Measurements from ENCODE around the gene CCDC106.

CCDC106 gene

GRCh38 chr19:55637534-55637933 is 10.5 kb upstream of the CCDC106 start:
- no peak for DNase-seq (ENCODE audit: low read depth)

DNA sequence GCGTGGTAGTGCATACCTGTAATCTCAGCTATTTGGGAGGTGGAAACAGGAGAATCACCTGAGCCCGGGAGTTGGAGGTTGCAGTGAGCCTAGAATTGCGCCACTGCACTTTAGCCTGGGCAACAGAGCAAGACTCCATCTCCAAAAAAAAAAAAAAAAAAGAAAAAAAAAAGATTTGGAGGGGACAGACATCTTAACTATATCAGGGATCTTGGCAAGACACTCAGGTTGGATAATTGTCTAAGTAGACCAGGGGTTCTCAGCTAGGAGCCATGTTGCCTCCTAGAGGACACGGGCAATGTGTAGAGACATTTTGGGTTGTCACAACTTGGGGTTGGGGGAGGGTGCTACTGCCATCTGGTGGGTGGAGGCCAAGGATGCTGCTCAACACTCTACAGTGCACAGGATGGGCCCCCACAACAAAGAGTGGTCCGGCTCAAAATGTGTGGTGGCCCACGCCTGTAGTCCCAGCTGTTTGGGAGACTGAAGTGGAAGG is 9.1 kb upstream of the CCDC106 start:
- peak; percentile 61 for DNase-seq (ENCODE audit: low read depth)

- peak; percentile 60 for DNase-seq (ENCODE audit: low read depth)
These were observed 7.9 kb upstream of the CCDC106 start for GRCh38 chr19:55640043-55640576.

GRCh38 chr19:55640577-55641425 is 7.2 kb upstream of the CCDC106 start, which contains the start of gene ZNF580:
ZNF580 (plus strand) TSS chr19:55641002; CDS start chr19:55642509, 1,507 bp downstream.
- DNase-seq (ENCODE audit: low read depth): peak; percentile 80

GRCh38 chr19:55641426-55642152 is 6.4 kb upstream of the CCDC106 start:
- peak; percentile 53 for DNase-seq (ENCODE audit: low read depth)

DNA sequence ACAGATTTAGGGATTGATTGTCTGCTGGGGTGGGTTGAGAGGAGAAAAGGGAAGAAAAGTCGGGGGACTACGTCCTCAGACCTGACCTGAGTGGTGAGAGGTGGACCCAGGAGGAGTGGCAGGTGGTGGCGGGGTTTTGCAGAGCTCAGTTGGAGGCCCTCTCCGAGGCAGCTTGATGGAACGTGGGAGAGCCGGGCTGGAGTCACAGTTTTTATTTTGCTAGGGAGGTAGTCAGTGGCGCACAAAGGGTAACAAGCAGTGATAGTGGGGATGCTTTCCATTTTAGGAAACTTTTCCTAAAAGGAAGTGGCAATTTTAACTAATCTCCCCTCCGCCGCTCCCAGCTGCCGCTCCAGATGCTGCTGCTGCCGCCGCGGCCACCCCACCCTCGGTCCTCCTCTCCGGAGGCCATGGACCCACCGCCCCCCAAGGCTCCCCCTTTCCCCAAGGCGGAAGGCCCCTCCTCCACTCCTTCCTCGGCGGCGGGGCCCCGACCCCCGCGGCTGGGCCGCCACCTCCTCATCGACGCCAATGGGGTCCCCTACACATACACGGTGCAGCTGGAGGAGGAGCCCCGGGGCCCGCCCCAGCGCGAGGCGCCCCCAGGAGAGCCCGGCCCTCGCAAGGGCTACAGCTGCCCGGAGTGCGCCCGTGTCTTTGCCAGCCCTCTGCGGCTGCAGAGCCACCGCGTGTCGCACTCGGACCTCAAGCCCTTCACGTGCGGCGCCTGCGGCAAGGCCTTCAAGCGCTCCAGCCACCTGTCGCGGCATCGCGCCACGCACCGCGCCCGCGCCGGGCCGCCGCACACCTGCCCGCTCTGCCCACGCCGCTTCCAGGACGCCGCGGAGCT is 5.6 kb upstream of the CCDC106 start:
- DNase-seq (ENCODE audit: low read depth): peak; percentile 34

- peak; percentile 81 for DNase-seq (ENCODE audit: low read depth)
These were observed 4.8 kb upstream of the CCDC106 start, which contains the start of gene ZNF581 for GRCh38 chr19:55643003-55643886. ZNF581 (plus strand) TSS chr19:55643649; CDS start chr19:55644572, 923 bp downstream.

GRCh38 chr19:55643887-55644176 is 4.2 kb upstream of the CCDC106 start:
- DNase-seq (ENCODE audit: low read depth): no peak

- no peak for DNase-seq (ENCODE audit: low read depth)
These were observed 3.7 kb upstream of the CCDC106 start for GRCh38 chr19:55644191-55644833.

GRCh38 chr19:55644842-55645511 is 3.0 kb upstream of the CCDC106 start:
- DNase-seq (ENCODE audit: low read depth): no peak

DNA sequence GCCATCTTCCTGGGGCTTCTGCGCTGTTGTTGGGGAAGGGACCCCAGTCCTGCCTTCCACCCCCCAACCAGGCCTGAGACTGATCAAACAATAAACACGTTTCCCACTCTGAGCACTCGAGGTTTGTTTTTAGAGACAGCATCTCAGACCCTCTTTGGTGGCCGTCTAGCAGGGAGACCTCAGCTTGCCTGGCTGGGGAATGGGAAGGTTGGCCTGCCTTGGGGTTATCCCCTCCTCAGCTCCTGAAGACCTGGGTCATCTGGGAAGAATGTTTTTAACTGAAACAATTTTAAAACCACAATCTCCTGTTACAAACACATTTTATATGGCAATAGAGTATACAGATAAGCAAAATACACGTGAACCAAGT is 2.5 kb upstream of the CCDC106 start:
- DNase-seq (ENCODE audit: low read depth): no peak

DNA sequence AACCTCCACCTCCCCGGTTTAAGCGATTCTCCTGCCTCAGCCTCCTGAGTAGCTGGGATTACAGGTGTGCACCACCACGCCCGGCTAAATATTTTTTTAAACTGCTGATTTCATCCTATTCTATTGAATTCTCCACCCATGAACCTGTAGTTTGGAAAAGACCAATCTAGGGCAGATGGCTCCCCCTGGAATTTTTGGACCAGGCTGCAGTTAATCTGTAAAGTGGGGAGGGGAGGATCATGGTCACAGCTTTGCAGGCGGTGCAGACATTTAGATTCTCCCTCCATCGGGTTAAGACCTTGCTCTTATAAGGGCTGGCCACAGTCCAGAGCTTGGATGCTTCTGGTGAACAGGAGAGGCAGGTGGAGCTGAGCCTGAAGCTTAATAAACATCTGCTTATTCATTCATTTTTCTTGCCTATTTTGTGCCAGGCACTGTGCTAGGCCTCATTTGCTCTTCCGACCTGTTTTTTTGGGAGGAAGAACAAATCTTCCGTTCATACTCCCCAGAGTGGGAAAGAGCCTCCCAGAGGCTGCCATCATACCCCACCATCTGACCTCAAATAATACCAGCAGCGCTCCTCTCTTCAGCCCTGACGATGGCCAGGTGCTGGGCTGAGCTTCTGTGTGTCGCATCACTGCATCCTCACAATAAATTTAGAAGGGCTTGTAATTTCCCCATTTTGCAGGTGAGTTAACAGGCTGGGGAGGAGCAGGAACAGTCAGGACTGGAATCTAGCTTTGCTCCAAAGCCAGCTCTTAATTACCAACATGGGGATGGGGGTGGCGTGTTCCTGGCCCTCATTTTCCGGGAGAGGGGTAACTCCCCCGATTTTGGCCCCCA is 902 bp upstream of the CCDC106 start:
- peak; percentile 19 for DNase-seq (ENCODE audit: low read depth)

- DNase-seq (ENCODE audit: low read depth): no peak
These were observed 714 bp downstream of the CCDC106 start for GRCh38 chr19:55648585-55649267.

GRCh38 chr19:55649268-55650125 is 1.5 kb downstream of the CCDC106 start:
- DNase-seq (ENCODE audit: low read depth): no peak

- DNase-seq (ENCODE audit: low read depth): no peak
These were observed 2.1 kb downstream of the CCDC106 start for GRCh38 chr19:55650126-55650557.

DNA sequence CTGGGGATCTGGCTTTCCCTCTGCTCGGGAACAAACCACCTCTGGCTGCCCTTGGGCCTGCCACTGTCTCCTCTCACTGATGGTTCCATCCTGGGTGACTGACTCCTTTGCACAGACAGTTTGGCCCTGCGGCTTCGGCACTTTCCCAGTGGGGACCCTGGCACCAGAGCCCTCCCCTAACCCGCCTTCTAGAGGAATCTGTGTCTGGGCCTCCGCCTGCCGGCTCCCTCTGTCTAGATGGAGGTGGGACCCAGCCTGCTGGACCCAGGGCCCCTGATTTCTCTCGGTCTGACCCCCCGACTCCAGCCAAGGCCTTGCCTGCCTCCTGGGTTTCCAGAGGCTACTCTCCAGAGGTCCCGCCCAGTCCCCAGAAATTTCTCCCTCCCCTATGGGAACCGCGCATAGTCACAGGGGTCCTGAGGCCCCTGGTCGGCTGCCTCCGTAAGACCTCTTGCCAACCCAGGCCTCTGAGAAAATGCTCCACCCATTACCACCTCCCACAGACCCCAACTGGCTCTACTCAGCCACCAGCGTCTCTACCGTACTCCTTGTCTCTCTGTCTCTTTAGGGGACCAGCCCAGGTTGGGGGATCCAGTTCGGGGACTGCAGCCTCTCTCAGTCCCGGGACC is 2.7 kb downstream of the CCDC106 start:
- no peak for DNase-seq (ENCODE audit: low read depth)

DNA sequence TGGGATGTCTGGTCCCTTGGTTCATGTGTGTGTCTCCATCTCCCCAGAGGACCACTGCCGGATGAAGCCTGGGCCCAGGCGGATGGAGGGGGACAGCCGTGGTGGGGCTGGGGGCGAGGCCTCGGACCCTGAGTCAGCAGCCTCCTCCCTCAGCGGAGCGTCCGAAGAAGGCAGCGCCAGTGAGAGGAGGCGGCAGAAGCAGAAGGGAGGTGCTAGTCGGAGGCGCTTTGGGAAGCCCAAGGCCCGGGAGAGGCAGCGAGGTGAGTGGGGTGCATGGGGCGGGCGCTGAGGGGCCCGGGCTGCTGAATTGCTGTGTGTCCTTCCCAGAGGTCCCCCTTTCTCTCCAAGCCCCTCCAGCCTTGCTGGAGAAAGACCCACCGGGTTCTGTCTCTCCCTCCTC is 3.2 kb downstream of the CCDC106 start:
- no peak for DNase-seq (ENCODE audit: low read depth)
